H1 (cell line): ENCODE results near the gene SNAP47. TPM values are rescaled to one million over a fixed set of nuclear protein-coding genes. Genes with fewer than 3 reads are reported as not detected.

Experiments
- polyA plus RNA-seq, 7 experiments: library from polyadenylated mRNA; depleted of rRNA in 3 of 7; stranded (reverse) in 5 of 7; unstranded in 2 of 7; fragments of >200 nt in 5 of 7; fragments of 200-250 nt in 2 of 7; gene quantifications; 1 replicate in 5 of 7; 2 replicates in 1 of 7; 4 replicates in 1 of 7; pipeline versions ENCODE4 v1.2.1 to v1.2.3, GENCODE V29; 2011 to 2013; ENCODE audit warnings: missing spikeins in 2 of 7, mixed read lengths in 2 of 7
- total RNA-seq: library from RNA; stranded (reverse); fragmentation: NEBNext Ultra II Directional; extraction: Animal tissue kit (Norgen Biotek cat#: 25700); gene quantifications from 2 replicates; pipeline ENCODE4 v1.2.1, GENCODE V29; 2021
- TF ChIP-seq, protein P1 (sequence below): fragments of 300-600 bp; sonication (generic); IDR thresholded peaks from 2 replicates; pipeline ENCODE4 v1.7.1; 2012; ENCODE audit warnings: low read length, moderate library complexity, mild to moderate bottlenecking, inconsistent platforms; ENCODE audit not compliant: insufficient replicate concordance

SNAP47 gene
- total and polyA plus RNA-seq, 2 of the 8 experiments (the other 6 are each of a cell fraction or from before 2014, with no cell fraction given): 37.6 to 42.2 TPM

GRCh38 chr1:227799756-227800155 lies 64.5 kb downstream of the SNAP47 start (continued):
- TF ChIP-seq, protein P1, sequence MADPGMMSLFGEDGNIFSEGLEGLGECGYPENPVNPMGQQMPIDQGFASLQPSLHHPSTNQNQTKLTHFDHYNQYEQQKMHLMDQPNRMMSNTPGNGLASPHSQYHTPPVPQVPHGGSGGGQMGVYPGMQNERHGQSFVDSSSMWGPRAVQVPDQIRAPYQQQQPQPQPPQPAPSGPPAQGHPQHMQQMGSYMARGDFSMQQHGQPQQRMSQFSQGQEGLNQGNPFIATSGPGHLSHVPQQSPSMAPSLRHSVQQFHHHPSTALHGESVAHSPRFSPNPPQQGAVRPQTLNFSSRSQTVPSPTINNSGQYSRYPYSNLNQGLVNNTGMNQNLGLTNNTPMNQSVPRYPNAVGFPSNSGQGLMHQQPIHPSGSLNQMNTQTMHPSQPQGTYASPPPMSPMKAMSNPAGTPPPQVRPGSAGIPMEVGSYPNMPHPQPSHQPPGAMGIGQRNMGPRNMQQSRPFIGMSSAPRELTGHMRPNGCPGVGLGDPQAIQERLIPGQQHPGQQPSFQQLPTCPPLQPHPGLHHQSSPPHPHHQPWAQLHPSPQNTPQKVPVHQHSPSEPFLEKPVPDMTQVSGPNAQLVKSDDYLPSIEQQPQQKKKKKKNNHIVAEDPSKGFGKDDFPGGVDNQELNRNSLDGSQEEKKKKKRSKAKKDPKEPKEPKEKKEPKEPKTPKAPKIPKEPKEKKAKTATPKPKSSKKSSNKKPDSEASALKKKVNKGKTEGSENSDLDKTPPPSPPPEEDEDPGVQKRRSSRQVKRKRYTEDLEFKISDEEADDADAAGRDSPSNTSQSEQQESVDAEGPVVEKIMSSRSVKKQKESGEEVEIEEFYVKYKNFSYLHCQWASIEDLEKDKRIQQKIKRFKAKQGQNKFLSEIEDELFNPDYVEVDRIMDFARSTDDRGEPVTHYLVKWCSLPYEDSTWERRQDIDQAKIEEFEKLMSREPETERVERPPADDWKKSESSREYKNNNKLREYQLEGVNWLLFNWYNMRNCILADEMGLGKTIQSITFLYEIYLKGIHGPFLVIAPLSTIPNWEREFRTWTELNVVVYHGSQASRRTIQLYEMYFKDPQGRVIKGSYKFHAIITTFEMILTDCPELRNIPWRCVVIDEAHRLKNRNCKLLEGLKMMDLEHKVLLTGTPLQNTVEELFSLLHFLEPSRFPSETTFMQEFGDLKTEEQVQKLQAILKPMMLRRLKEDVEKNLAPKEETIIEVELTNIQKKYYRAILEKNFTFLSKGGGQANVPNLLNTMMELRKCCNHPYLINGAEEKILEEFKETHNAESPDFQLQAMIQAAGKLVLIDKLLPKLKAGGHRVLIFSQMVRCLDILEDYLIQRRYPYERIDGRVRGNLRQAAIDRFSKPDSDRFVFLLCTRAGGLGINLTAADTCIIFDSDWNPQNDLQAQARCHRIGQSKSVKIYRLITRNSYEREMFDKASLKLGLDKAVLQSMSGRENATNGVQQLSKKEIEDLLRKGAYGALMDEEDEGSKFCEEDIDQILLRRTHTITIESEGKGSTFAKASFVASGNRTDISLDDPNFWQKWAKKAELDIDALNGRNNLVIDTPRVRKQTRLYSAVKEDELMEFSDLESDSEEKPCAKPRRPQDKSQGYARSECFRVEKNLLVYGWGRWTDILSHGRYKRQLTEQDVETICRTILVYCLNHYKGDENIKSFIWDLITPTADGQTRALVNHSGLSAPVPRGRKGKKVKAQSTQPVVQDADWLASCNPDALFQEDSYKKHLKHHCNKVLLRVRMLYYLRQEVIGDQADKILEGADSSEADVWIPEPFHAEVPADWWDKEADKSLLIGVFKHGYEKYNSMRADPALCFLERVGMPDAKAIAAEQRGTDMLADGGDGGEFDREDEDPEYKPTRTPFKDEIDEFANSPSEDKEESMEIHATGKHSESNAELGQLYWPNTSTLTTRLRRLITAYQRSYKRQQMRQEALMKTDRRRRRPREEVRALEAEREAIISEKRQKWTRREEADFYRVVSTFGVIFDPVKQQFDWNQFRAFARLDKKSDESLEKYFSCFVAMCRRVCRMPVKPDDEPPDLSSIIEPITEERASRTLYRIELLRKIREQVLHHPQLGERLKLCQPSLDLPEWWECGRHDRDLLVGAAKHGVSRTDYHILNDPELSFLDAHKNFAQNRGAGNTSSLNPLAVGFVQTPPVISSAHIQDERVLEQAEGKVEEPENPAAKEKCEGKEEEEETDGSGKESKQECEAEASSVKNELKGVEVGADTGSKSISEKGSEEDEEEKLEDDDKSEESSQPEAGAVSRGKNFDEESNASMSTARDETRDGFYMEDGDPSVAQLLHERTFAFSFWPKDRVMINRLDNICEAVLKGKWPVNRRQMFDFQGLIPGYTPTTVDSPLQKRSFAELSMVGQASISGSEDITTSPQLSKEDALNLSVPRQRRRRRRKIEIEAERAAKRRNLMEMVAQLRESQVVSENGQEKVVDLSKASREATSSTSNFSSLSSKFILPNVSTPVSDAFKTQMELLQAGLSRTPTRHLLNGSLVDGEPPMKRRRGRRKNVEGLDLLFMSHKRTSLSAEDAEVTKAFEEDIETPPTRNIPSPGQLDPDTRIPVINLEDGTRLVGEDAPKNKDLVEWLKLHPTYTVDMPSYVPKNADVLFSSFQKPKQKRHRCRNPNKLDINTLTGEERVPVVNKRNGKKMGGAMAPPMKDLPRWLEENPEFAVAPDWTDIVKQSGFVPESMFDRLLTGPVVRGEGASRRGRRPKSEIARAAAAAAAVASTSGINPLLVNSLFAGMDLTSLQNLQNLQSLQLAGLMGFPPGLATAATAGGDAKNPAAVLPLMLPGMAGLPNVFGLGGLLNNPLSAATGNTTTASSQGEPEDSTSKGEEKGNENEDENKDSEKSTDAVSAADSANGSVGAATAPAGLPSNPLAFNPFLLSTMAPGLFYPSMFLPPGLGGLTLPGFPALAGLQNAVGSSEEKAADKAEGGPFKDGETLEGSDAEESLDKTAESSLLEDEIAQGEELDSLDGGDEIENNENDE: no peak
